ENCODE results near the gene LPCAT2.

The LPCAT2 gene

DNA sequence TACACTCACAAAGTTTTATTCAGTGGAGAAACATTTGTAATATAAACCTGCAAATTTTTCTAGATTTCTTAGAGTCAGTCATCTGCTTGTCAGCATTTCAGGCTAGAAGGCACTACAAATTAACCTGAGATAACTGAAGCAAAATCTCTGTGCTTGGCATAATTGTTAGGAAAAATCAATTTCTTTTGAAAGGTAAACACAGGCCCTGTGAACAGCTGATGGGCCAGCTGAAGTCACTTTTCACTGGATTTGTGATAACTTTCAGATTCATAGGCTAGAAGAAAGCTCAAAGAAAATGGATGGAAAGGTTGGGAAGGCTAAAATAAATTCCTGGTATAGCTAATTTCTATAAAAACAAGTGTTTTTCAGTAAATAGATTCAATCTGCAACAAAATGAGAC, 112.9 kb downstream of the LPCAT2 start:
- TF ChIP-seq PPARA (CRISPR knock-in tag; IDR thresholded peaks at IDR 0.05; ENCODE audit: borderline replicate concordance) (no peak), ZNF8 (CRISPR knock-in tag; IDR thresholded peaks at IDR 0.05) (no peak), SNAI2 (CRISPR knock-in tag; IDR thresholded peaks at IDR 0.05) (no peak), BACH2 (CRISPR knock-in tag; IDR thresholded peaks at IDR 0.05; ENCODE audit: borderline replicate concordance) (no peak), ZC3H10 (CRISPR knock-in tag; IDR thresholded peaks at IDR 0.05) (no peak), CSDC2 (CRISPR knock-in tag; IDR thresholded peaks at IDR 0.05) (no peak), OSR1 (CRISPR knock-in tag; IDR thresholded peaks at IDR 0.05) (no peak), ESRRG (CRISPR knock-in tag; IDR thresholded peaks at IDR 0.05) (no peak), ZNF565 (CRISPR knock-in tag; conservative IDR thresholded peaks at IDR 0.05; ENCODE audit: low read depth) (no peak), ZFP3 (CRISPR knock-in tag; IDR thresholded peaks at IDR 0.05) (no peak), ZNF70 (CRISPR knock-in tag; IDR thresholded peaks at IDR 0.05) (no peak), TCF4 (CRISPR knock-in tag; IDR thresholded peaks at IDR 0.05; ENCODE audit: borderline replicate concordance) (no peak), TOX (CRISPR knock-in tag; IDR thresholded peaks at IDR 0.05; ENCODE audit: borderline replicate concordance) (no peak), GLIS3 (CRISPR knock-in tag; IDR thresholded peaks at IDR 0.05) (no peak), ISL1 (CRISPR knock-in tag; IDR thresholded peaks at IDR 0.05) (no peak)
- TF ChIP-seq, protein P1, sequence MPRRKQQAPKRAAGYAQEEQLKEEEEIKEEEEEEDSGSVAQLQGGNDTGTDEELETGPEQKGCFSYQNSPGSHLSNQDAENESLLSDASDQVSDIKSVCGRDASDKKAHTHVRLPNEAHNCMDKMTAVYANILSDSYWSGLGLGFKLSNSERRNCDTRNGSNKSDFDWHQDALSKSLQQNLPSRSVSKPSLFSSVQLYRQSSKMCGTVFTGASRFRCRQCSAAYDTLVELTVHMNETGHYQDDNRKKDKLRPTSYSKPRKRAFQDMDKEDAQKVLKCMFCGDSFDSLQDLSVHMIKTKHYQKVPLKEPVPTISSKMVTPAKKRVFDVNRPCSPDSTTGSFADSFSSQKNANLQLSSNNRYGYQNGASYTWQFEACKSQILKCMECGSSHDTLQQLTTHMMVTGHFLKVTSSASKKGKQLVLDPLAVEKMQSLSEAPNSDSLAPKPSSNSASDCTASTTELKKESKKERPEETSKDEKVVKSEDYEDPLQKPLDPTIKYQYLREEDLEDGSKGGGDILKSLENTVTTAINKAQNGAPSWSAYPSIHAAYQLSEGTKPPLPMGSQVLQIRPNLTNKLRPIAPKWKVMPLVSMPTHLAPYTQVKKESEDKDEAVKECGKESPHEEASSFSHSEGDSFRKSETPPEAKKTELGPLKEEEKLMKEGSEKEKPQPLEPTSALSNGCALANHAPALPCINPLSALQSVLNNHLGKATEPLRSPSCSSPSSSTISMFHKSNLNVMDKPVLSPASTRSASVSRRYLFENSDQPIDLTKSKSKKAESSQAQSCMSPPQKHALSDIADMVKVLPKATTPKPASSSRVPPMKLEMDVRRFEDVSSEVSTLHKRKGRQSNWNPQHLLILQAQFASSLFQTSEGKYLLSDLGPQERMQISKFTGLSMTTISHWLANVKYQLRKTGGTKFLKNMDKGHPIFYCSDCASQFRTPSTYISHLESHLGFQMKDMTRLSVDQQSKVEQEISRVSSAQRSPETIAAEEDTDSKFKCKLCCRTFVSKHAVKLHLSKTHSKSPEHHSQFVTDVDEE (CRISPR knock-in tag; IDR thresholded peaks at IDR 0.05) = no peak
- TF ChIP-seq, protein P2, sequence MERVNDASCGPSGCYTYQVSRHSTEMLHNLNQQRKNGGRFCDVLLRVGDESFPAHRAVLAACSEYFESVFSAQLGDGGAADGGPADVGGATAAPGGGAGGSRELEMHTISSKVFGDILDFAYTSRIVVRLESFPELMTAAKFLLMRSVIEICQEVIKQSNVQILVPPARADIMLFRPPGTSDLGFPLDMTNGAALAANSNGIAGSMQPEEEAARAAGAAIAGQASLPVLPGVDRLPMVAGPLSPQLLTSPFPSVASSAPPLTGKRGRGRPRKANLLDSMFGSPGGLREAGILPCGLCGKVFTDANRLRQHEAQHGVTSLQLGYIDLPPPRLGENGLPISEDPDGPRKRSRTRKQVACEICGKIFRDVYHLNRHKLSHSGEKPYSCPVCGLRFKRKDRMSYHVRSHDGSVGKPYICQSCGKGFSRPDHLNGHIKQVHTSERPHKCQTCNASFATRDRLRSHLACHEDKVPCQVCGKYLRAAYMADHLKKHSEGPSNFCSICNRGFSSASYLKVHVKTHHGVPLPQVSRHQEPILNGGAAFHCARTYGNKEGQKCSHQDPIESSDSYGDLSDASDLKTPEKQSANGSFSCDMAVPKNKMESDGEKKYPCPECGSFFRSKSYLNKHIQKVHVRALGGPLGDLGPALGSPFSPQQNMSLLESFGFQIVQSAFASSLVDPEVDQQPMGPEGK (CRISPR knock-in tag; IDR thresholded peaks at IDR 0.05; ENCODE audit: borderline replicate concordance) = no peak
- TF ChIP-seq, protein P3, sequence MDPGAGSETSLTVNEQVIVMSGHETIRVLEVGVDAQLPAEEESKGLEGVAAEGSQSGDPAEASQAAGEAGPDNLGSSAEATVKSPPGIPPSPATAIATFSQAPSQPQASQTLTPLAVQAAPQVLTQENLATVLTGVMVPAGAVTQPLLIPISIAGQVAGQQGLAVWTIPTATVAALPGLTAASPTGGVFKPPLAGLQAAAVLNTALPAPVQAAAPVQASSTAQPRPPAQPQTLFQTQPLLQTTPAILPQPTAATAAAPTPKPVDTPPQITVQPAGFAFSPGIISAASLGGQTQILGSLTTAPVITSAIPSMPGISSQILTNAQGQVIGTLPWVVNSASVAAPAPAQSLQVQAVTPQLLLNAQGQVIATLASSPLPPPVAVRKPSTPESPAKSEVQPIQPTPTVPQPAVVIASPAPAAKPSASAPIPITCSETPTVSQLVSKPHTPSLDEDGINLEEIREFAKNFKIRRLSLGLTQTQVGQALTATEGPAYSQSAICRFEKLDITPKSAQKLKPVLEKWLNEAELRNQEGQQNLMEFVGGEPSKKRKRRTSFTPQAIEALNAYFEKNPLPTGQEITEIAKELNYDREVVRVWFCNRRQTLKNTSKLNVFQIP (CRISPR knock-in tag; IDR thresholded peaks at IDR 0.05; ENCODE audit: borderline replicate concordance, low read depth) = no peak
- TF ChIP-seq, protein P4, sequence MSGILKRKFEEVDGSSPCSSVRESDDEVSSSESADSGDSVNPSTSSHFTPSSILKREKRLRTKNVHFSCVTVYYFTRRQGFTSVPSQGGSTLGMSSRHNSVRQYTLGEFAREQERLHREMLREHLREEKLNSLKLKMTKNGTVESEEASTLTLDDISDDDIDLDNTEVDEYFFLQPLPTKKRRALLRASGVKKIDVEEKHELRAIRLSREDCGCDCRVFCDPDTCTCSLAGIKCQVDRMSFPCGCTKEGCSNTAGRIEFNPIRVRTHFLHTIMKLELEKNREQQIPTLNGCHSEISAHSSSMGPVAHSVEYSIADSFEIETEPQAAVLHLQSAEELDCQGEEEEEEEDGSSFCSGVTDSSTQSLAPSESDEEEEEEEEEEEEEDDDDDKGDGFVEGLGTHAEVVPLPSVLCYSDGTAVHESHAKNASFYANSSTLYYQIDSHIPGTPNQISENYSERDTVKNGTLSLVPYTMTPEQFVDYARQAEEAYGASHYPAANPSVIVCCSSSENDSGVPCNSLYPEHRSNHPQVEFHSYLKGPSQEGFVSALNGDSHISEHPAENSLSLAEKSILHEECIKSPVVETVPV (CRISPR knock-in tag; IDR thresholded peaks at IDR 0.05) = no peak
- TF ChIP-seq, protein P5, sequence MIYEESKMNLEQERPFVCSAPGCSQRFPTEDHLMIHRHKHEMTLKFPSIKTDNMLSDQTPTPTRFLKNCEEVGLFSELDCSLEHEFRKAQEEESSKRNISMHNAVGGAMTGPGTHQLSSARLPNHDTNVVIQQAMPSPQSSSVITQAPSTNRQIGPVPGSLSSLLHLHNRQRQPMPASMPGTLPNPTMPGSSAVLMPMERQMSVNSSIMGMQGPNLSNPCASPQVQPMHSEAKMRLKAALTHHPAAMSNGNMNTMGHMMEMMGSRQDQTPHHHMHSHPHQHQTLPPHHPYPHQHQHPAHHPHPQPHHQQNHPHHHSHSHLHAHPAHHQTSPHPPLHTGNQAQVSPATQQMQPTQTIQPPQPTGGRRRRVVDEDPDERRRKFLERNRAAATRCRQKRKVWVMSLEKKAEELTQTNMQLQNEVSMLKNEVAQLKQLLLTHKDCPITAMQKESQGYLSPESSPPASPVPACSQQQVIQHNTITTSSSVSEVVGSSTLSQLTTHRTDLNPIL (CRISPR knock-in tag; IDR thresholded peaks at IDR 0.05; ENCODE audit: low read depth) = no peak
- ATAC-seq = no peak

DNA sequence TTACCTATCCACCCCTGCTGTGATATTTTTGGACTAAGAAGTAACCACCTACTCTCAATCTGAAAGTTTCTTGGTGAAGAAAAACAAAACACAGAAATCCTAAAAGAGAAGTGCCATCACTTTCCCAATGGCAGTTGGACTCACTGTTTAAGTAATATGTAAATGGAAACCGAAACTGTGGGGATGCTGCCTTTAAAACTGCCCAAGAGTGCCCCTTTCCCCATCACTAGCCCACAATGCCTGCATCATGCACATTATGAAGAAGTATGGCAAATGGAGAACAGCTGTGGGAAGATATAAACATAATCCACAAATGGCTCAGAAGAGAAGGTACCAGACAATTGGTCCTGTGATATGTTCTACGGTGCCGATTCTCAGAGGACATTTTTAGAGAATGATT, 113.4 kb downstream of the LPCAT2 start:
- no peak for TF ChIP-seq BACH2 (CRISPR knock-in tag; IDR thresholded peaks at IDR 0.05; ENCODE audit: borderline replicate concordance)
- TF ChIP-seq, protein P5 (CRISPR knock-in tag; IDR thresholded peaks at IDR 0.05; ENCODE audit: low read depth) = no peak
- no peak for TF ChIP-seq ISL1 (CRISPR knock-in tag; IDR thresholded peaks at IDR 0.05)
- no peak for TF ChIP-seq TCF4 (CRISPR knock-in tag; IDR thresholded peaks at IDR 0.05; ENCODE audit: borderline replicate concordance)
- no peak for TF ChIP-seq OSR1 (CRISPR knock-in tag; IDR thresholded peaks at IDR 0.05)
- no peak for TF ChIP-seq PPARA (CRISPR knock-in tag; IDR thresholded peaks at IDR 0.05; ENCODE audit: borderline replicate concordance)
- no peak for TF ChIP-seq ZNF8 (CRISPR knock-in tag; IDR thresholded peaks at IDR 0.05)
- TF ChIP-seq, protein P3 (CRISPR knock-in tag; IDR thresholded peaks at IDR 0.05; ENCODE audit: borderline replicate concordance, low read depth) = no peak
- ATAC-seq = no peak
